ENCODE data around the gene TLDC2.

The TLDC2 gene

DNA sequence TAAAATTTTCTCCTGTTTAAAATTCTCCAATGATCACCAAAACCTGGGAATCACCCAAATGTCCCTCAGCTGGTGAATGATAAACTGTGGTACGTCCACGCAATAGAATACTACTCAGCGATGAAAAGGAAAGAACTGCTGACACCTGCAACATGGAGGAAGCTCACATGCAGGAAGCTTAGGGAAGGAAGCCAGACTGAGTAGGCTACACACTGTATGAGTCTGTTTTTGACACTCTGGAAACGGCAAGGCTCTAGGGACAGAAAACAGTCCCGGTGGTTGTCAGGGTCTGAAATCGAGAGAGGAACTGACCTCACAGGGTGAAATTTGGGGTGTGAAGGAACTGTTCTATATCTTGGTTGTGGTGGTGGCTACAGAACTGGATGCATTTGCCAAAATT is 25.2 kb upstream of the TLDC2 start:
- DNase-seq (ENCODE audit: low spot score), result no peak

DNA sequence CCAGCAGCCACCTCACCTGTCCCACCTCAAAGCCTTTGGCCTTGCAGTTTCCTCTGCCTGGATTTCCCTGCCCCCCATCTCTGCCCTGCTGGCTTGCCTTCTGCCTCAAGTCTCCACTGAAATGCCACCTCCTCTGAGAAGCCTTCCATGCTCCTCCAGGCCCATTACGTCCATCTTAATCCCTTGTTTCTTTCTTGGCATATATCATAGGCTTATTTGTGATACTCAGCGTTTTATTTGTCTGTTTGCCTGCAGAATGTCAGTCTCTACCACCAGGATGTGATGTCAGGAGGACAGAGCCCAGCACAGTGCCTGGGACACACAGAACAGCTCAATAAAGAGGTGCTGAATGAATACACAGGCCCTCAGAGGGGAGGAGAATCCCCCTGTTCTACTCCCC is 24.4 kb upstream of the TLDC2 start:
- no peak for DNase-seq (ENCODE audit: low spot score)

GRCh38 chr20:36852187-36852586 is 23.8 kb upstream of the TLDC2 start:
- DNase-seq (ENCODE audit: low spot score), result no peak

DNA sequence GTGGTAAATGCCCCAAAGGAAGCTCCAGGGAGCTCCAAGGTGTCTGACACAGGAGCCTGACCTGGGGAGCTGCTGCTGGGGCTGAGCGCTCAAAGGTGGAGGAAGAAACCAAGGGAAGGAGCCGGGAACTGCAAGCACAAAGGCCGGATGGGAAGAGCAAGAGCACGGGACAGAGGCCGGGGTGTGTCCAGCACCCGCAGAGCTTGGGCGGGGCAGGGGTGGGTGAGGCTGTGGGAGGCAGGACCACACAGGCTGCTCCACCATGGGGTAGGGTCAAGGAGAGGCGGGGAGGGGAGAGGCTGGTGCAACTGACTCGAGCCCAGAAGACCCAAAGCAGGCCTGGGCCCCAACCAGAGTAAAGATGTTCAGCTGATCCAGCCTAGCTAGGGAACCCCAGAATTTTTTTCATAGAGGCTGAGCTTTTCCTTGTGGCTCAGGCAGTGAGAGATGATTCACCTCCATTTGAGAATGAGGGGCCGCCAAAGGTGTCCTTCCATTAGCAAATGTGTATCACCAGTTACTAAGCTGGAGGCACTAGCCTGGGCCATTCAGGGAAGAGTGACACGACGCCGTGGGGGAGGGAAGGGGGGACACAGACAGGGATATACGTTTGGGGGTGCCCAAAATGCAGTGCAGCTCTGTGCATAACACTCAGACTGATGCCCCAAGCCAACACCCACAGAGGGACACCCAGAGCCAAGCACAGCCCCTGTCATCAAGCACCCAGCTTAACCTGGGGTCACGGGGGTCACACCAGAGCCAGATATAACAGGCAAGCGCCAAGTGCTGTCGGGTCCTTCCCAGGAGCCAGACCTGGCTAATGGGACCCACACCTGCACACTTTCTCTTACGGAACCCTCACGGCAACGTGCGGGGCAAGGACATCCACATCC is 21.3 kb upstream of the TLDC2 start:
- DNase-seq (ENCODE audit: low spot score), result no peak

- peak; percentile 52 for DNase-seq (ENCODE audit: low spot score)
Observed at GRCh38 chr20:36855241-36855657, 20.7 kb upstream of the TLDC2 start.

DNA sequence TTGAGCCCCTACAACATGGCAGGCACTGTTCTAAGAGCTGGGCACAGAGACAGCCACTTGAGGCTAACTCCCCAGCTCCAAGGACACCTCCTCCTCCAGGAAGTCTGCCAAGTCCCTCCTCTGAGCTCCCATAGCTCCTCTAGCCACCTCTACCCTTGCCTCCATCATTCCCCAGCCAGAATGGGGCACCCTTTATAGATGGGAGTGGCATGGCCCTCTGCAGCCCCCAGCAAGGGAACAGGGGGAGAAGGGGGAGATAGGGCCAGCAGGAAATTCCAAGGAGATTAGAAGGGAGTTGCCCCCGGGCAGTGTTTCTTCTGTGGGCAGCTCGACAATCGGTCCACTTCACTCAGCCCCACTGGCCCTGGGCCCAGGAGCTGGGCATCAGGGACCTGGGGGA is 19.7 kb upstream of the TLDC2 start:
- DNase-seq (ENCODE audit: low spot score), result no peak

- no peak for DNase-seq (ENCODE audit: low spot score)
Observed at GRCh38 chr20:36856691-36857635, 19.0 kb upstream of the TLDC2 start.

GRCh38 chr20:36859282-36859555 is 16.7 kb upstream of the TLDC2 start:
- no peak for DNase-seq (ENCODE audit: low spot score)

GRCh38 chr20:36859700-36860330 is 16.1 kb upstream of the TLDC2 start:
- DNase-seq (ENCODE audit: low spot score), result no peak

- no peak for DNase-seq (ENCODE audit: low spot score)
Observed at GRCh38 chr20:36860339-36860738, 15.6 kb upstream of the TLDC2 start.

DNA sequence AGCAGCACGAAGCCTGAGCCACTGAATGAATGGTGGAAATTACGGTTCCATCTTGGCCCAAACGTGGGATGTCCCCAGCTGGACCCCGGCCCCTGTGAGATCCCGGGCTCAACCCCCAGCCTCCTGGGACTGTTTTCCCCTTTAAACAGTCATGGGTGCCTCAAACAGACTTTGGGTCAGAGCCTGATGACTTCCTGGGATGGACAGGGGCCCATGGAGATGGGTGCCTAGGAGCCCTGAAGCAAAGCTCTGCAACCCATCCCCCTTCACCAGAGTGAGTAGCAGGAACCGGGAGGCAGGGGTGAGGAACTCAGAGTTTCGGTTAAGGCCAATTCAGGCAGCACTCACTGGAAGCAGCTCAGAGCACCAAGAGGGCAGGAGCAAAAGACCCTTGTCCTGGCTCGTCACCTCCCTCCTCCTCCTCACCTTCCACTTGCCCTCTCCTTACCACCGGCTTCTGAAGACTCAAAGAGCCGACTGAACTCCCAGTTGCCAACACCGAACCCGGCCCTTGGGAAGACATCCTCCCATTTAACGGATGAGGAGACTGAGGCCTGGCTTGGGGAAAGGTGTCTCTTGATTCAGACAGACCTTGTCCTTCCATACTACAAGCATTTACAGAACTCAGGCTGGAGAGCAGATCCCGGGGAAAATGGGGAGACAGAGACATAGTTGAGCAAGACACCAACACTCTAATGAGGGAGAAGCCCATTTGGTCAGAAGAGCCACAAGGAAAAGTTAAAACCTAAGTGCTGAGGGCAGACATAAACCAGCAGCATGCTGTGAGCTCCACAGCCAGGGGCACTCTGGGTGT is 14.9 kb upstream of the TLDC2 start:
- DNase-seq (ENCODE audit: low spot score), result no peak

DNA sequence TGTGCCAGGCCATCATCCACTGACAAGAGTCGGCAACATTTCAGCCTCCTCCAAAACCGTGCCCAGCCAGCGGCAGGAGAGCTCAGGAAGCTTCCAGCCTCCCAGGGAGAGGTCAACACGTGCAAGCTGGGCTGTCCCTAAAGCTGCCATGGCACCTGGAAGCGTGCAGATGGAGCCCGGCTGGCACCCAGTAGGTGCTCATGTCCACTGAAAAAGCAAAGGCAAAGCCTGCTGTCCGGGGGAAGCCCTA is 14.4 kb upstream of the TLDC2 start:
- no peak for DNase-seq (ENCODE audit: low spot score)

DNA sequence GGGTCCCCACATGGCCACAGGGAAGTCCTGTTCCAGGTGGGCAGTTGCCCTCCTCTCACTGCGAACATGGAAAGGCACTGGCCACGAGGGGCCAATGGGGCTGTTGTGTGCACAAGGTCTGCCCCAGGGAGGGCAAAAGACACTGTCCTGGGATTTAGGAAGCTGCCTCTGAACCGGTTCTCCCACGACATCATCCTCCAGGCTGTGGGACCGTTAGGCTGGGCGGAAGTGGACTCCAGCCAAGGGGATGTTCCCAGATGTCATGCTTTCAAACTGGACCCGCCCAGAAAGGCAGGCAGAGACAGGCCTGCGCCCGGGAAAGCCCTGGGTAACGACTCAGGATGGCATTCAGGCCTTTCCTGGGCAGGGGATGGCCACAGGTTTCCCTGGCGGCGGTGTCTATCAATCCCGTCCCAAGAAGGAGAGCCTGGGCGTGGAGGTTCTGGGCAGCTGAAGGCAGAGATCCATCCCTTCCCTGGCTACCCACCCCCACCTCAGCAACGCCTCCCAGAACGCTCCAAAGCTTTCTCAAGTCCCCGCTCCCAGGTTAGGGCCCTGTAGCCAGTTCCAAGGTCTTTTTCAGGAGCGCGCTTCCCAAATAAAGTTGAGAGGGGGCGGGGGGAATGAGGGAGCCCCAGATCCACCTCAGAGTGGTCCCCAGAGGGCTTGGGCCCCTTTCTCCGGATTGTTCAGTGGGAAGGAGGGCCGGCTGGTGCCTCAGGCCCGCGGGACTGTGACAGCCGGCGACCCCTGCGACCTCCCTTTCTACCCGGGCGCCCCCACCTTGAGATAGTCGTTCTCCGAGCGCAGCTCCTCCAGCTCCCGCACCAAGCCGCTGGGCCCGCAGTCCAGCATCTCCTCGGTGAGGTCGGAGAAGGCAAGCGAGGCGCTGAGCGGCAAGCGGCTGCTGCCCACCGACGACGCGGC is 13.8 kb upstream of the TLDC2 start:
- DNase-seq (ENCODE audit: low spot score), result peak; percentile 78

DNA sequence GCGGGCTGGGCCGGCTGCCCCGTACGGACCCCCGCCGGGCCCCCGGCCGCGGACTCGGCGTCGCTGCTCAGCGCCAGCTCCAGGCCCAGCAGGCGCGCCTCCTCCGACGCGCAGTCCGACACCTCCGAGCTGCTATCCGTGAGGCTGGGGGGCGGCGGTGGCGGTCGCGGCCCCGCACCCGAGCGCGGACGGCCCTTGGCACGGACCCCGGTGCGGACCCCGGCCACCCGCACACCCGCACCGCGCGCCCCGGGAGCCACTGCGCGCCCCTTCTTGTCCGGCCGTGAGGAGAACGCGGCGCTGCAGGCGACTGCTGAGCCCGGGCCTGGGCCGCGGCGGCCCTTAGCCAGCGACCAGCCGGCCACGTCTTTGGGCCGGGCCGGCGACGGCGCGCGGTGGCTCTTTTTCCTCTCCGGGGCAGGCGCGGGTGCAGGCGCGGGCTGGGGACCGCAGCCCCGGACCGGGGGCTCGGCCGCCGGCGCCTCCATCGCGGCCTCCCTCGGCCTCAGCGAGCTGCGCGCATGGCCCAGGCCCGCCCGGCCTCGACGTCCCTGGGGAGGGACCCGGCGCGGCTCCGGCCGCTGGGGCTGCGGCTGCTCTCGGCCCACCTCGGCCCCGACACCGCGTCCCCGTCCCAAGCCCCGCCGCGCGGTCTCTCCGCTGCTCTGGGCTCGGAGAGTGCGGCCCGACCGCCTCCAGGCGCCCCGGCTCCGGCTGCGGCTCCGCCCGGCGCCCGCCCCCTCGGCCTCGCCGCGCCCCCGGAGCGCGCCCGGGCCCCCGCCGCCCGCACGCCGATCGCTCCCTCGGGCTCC is 12.9 kb upstream of the TLDC2 start:
- no peak for DNase-seq (ENCODE audit: low spot score)

- no peak for DNase-seq (ENCODE audit: low spot score)
Observed at GRCh38 chr20:36865076-36865860, 10.7 kb upstream of the TLDC2 start.

GRCh38 chr20:36865861-36866149 is 10.1 kb upstream of the TLDC2 start:
- DNase-seq (ENCODE audit: low spot score), result no peak

DNA sequence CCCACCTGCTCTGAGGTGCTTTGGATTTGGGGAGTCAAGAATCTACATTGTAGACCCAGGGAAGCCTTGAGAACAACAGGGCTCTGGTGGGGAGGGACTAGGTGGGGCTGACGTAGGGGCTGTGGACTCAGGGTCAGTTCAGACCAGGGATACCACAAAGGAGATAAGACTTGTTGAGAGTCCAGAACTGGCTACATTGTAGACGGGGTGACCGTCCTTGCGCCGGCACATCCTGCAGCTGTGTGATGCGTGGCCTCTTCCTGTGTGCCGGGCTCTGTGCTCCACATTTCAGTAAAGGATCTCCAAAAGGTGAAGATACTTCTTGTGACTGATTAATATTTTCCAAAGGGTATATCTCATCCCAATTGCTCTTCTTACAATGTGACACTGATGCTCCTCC is 9.8 kb upstream of the TLDC2 start:
- no peak for DNase-seq (ENCODE audit: low spot score)

- peak; percentile 44 for DNase-seq (ENCODE audit: low spot score)
Observed at GRCh38 chr20:36866681-36867495, 9.1 kb upstream of the TLDC2 start.

All from RKO (cell line).